ENCODE results near the gene CSAD.
A peak's percentile ranks its signal among the peaks of the same experiment; 100 is the strongest.
"Not testable (repeated sequence)": the region's sequence is repeated elsewhere in the genome, so short reads cannot be mapped to it uniquely, and the experiment has no call there.

The CSAD gene

GRCh38 chr12:53182903-53183302, 2.2 kb upstream of the CSAD start:
- DNase-seq (ENCODE audit: extremely low read depth in 1 of 2, low read depth in 1 of 2), result no peak

GRCh38 chr12:53181935-53182334, 1.2 kb upstream of the CSAD start:
- no peak for DNase-seq (ENCODE audit: extremely low read depth in 1 of 2, low read depth in 1 of 2)

GRCh38 chr12:53180931-53181645, 363 bp upstream of the CSAD start:
- DNase-seq (ENCODE audit: extremely low read depth in 1 of 2, low read depth in 1 of 2), result peak in 1 of 2 donors; percentile 67

GRCh38 chr12:53179687-53180219, 972 bp downstream of the CSAD start:
- no peak for DNase-seq (ENCODE audit: extremely low read depth in 1 of 2, low read depth in 1 of 2)

- DNase-seq (ENCODE audit: extremely low read depth in 1 of 2, low read depth in 1 of 2), result not testable (repeated sequence)
Measured at GRCh38 chr12:53178803-53179202, 1.9 kb downstream of the CSAD start.

GRCh38 chr12:53177447-53177846, 3.3 kb downstream of the CSAD start:
- DNase-seq (ENCODE audit: extremely low read depth in 1 of 2, low read depth in 1 of 2), result not testable (repeated sequence)

- DNase-seq (ENCODE audit: extremely low read depth in 1 of 2, low read depth in 1 of 2), result no peak
Measured at GRCh38 chr12:53176750-53177149, 4.0 kb downstream of the CSAD start.

GRCh38 chr12:53174881-53175491, 5.7 kb downstream of the CSAD start:
- DNase-seq (ENCODE audit: extremely low read depth in 1 of 2, low read depth in 1 of 2), result no peak

GRCh38 chr12:53173085-53173715, 7.5 kb downstream of the CSAD start:
- no peak for DNase-seq (ENCODE audit: extremely low read depth in 1 of 2, low read depth in 1 of 2)

- DNase-seq (ENCODE audit: extremely low read depth in 1 of 2, low read depth in 1 of 2), result no peak
Measured at GRCh38 chr12:53172352-53172751, 8.4 kb downstream of the CSAD start.

- DNase-seq (ENCODE audit: extremely low read depth in 1 of 2, low read depth in 1 of 2), result no peak
Measured at GRCh38 chr12:53171725-53172329, 8.9 kb downstream of the CSAD start.

GRCh38 chr12:53170876-53171724, 9.6 kb downstream of the CSAD start:
- DNase-seq (ENCODE audit: extremely low read depth in 1 of 2, low read depth in 1 of 2), result no peak

GRCh38 chr12:53170215-53170614, 10.5 kb downstream of the CSAD start:
- DNase-seq (ENCODE audit: extremely low read depth in 1 of 2, low read depth in 1 of 2), result no peak

- no peak for DNase-seq (ENCODE audit: extremely low read depth in 1 of 2, low read depth in 1 of 2)
Measured at GRCh38 chr12:53169644-53170043, 11.1 kb downstream of the CSAD start.

GRCh38 chr12:53166837-53167236, 13.9 kb downstream of the CSAD start:
- DNase-seq (ENCODE audit: extremely low read depth in 1 of 2, low read depth in 1 of 2), result no peak

- not testable (repeated sequence) for DNase-seq (ENCODE audit: extremely low read depth in 1 of 2, low read depth in 1 of 2)
Measured at GRCh38 chr12:53163008-53163407, 17.7 kb downstream of the CSAD start.

GRCh38 chr12:53161119-53161911, 19.4 kb downstream of the CSAD start:
- DNase-seq (ENCODE audit: extremely low read depth in 1 of 2, low read depth in 1 of 2), result no peak

- DNase-seq (ENCODE audit: extremely low read depth in 1 of 2, low read depth in 1 of 2), result no peak
Measured at GRCh38 chr12:53160673-53161072, 20.1 kb downstream of the CSAD start.

GRCh38 chr12:53160000-53160399, 20.7 kb downstream of the CSAD start:
- no peak for DNase-seq (ENCODE audit: extremely low read depth in 1 of 2, low read depth in 1 of 2)
